GM12865 (cell line): ENCODE measurements around the gene TVP23A.
"Not testable (repeated sequence)": the region's sequence is repeated elsewhere in the genome, so short reads cannot be mapped to it uniquely, and the experiment has no call there.

Experiments
- DNase-seq: peaks from one replicate; pipeline ENCODE4 v3.0.0; 2010; ENCODE audit warnings: low read depth
- H3K4me3 ChIP-seq: 2 replicates; pipeline ENCODE4 v1.5.1; 2011; ENCODE audit warnings: mild to moderate bottlenecking, low read depth, low read length, control low read depth
- TF ChIP-seq, protein P1 (sequence below): IDR thresholded peaks from 2 replicates; pipeline ENCODE4 v1.5.1; 2011; ENCODE audit warnings: low read length, control low read depth, low read depth, inconsistent platforms; ENCODE audit not compliant: insufficient read depth; ENCODE audit errors: missing control alignments

Gene TVP23A

DNA sequence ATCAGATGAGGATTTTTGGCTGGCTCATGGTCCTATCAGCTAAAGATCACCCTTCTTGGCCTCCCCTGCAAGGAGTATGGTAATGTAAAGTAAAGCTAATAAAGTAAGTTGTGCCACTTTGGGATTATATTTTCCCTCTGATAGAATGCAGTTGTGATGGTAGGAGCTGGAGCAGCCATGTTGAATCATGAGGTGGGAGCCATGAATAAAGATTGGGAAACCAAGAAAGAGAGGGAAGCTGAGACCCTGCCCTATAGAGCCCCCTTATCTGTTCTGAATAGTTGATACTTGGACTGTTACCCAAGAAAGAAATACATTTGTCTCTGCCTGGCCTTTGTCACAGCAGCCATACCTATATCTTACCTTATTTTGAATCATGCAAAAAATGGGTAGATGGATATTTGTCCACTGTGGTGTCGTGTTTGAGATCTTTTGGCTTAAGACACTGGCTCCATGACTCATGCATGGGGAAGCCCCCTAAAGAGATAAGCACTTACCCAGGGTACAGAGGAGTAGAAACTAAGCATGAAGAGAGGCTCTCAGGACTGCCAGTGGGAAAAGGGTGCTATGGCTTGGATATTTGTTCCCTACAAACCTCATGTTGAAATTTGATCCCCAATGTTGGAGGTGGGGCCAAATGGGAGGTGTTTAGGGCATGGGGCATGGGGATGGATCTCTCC lies 17.7 kb upstream of the TVP23A start:
- DNase-seq: no peak
- TF ChIP-seq, protein P1, sequence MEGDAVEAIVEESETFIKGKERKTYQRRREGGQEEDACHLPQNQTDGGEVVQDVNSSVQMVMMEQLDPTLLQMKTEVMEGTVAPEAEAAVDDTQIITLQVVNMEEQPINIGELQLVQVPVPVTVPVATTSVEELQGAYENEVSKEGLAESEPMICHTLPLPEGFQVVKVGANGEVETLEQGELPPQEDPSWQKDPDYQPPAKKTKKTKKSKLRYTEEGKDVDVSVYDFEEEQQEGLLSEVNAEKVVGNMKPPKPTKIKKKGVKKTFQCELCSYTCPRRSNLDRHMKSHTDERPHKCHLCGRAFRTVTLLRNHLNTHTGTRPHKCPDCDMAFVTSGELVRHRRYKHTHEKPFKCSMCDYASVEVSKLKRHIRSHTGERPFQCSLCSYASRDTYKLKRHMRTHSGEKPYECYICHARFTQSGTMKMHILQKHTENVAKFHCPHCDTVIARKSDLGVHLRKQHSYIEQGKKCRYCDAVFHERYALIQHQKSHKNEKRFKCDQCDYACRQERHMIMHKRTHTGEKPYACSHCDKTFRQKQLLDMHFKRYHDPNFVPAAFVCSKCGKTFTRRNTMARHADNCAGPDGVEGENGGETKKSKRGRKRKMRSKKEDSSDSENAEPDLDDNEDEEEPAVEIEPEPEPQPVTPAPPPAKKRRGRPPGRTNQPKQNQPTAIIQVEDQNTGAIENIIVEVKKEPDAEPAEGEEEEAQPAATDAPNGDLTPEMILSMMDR: no peak
- H3K4me3 ChIP-seq: no peak overlapping the region

DNA sequence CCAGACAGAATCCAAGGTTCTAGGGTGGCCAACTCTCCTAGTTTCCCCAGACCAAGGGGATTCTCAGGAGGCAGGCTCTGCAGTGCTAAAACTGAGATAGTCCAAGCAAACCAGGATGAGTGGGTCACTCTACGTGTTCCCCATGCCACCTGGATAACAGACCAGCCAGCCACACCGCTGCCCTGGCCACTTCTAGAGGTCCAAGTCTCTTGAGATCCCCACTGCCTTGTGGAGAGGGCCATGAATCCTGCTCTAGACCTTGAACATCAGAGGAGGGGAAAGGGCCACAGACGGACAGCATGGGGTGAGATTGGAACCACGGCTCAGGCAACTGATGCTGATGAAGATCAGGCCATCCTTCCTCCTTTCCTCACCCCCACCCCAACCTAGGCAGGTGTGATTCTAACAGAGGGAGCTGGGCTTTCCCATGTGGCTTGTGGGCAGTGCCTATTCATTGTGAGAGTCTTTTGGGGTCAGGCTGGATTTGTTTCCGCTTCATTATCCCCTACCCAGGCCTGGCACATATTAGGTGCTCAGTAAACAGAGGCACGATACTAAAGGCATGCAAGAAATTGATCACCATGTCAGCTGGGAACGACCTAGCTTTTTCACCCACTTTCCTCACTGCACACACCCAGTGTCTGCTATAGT lies 16.8 kb upstream of the TVP23A start:
- peak; percentile 88 for DNase-seq

GRCh38 chr16:10834766-10835165 lies 16.2 kb upstream of the TVP23A start:
- DNase-seq: no peak
- H3K4me3 ChIP-seq: no peak overlapping the region
- TF ChIP-seq, protein P1: no peak

More for the DNA sequence above, 16.8 kb upstream of the TVP23A start:
- TF ChIP-seq, protein P1: no peak
- H3K4me3 ChIP-seq: no peak overlapping the region

GRCh38 chr16:10834130-10834529 lies 15.5 kb upstream of the TVP23A start:
- TF ChIP-seq, protein P1: no peak
- H3K4me3 ChIP-seq: no peak overlapping the region

DNA sequence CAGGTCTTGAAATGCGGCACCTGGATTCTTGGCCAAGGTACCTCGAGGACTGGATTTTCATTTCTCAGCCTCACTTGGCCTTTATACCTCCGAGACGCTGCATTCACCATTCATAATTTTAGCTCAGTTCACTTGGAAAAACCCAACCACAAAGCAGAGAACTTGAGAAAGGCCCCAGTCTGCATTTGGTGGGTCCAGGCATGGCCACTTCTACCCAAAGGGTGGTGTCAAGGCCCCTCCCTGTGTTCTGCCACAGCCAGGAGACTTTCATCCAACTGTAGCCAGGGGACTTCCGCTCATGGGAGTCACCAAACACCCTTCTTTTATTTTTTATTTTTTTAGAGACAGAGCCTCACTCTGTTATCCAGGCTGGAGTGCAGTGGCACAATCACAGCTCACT lies 14.7 kb upstream of the TVP23A start:
- TF ChIP-seq, protein P1: no peak
- H3K4me3 ChIP-seq: no peak overlapping the region
- peak; percentile 65 for DNase-seq

More at GRCh38 chr16:10834130-10834529, 15.5 kb upstream of the TVP23A start:
- no peak for DNase-seq

- no peak overlapping the region for H3K4me3 ChIP-seq
- TF ChIP-seq, protein P1: no peak
These were observed 13.6 kb upstream of the TVP23A start for GRCh38 chr16:10831894-10832886.

GRCh38 chr16:10830240-10830639 lies 11.6 kb upstream of the TVP23A start:
- H3K4me3 ChIP-seq, DNase-seq: not testable (repeated sequence)

More at GRCh38 chr16:10831894-10832886, 13.6 kb upstream of the TVP23A start:
- DNase-seq: peak; percentile 43

- not testable (repeated sequence) for H3K4me3 ChIP-seq, DNase-seq
These were observed 10.9 kb upstream of the TVP23A start for GRCh38 chr16:10829390-10830098.
